Left lobe of liver (tissue), 2 donors: ENCODE results near the gene EYS. TPM values are rescaled to one million over a fixed set of nuclear protein-coding genes. Genes with fewer than 3 reads are reported as not detected.

ENCODE experiments used
- ATAC-seq: fragments of 200-7000 bp; cut with Tn5 transposase; one replicate; pipeline ENCODE4 v1.9.1; 2020; ENCODE audit warnings: mild to moderate bottlenecking, moderate library complexity
- DNase-seq: peaks from one replicate; pipeline ENCODE4 v3.0.0-alpha.2; 2020; ENCODE audit warnings: low spot score
- total RNA-seq: library from RNA; stranded (reverse); gene quantifications from one replicate; pipeline ENCODE4 v1.2.1, GENCODE V29; 2021
- donor health status: DM: no; HTN: no; CAD: no; lungs with moderate emphysema.
- donor health status: DM: no; HTN: yes; CAD: no.

EYS gene
- total RNA-seq, 1 donor from 2014 or later: 1.3 TPM

DNA sequence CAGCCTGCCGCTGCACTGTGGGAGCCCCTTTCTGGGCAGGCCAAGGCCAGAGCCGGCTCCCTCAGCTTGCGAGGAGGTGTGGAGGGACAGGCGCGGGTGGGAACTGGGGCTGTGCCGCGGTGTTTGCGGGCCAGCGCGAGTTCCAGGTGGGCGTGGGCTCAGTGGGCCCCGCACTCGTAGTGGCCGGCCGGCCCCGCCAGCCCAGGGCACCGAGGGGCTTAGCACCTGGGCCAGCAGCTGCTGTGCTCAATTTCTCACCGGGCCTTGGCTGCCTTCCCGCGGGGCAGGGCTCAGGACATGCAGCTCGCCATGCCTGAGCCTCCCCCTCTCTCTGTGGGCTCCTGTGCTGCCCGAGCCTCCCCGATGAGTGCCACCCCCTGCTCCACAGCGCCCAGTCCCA, 1683.3 kb downstream of the EYS start:
- DNase-seq (no peak), ATAC-seq (no peak)

GRCh38 chr6:64014595-64014994, 1692.4 kb downstream of the EYS start:
- DNase-seq: no peak
- no peak for ATAC-seq

DNA sequence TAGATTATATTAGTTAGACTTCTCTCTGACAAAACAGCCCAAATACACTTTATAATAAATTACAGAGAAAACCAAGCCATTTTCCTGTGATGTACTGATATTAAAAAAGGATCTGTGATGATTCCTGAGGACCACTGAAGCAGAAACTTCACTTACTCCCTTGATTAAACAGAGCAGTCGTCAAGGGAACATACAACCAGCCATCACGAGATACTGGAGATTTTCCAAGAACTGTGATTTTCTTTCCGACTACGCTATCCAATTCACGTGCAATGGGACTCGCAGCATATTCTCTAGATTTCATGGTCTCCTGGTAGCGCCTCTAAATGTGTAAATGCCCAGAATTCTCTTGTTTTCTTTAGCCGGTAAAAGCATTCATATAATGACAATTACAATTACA, 1694.0 kb downstream of the EYS start:
- DNase-seq: no peak
- no peak for ATAC-seq

DNA sequence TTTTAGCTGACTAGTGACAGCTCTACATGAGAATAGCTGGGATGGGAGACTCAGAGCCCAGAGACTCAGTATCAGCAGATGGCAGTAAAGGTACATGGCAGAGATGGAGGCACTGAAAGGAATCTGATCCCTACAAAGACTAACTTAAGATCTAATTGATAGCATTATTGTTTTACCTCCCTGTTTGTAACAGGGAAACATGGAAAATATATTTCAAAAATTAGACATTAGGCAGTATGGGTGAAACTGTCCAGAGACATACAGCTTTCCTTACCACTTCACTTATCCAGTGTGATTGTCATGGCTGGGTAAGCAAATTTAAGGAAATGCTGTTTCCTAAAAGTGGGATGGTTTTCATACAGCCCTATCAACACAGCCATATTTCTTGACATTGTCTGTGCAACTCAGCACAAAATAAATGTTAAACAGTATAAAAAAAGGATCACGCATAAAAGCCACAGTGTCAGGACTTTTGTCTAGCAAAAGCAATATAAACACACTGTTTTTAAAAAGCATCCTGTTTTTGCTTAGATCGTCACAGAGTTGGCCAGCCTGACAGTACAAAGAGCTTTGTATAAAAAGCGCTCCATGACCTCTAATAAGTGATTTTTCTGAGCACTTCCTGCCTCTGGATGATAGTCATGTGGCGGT, 1694.5 kb downstream of the EYS start:
- peak; percentile 75 for ATAC-seq
- DNase-seq: no peak

- ATAC-seq (no peak), DNase-seq (no peak)
Observed at GRCh38 chr6:64010666-64011065, 1696.4 kb downstream of the EYS start.

- no peak for DNase-seq
- ATAC-seq: no peak
Observed at GRCh38 chr6:64010010-64010409, 1697.0 kb downstream of the EYS start.

DNA sequence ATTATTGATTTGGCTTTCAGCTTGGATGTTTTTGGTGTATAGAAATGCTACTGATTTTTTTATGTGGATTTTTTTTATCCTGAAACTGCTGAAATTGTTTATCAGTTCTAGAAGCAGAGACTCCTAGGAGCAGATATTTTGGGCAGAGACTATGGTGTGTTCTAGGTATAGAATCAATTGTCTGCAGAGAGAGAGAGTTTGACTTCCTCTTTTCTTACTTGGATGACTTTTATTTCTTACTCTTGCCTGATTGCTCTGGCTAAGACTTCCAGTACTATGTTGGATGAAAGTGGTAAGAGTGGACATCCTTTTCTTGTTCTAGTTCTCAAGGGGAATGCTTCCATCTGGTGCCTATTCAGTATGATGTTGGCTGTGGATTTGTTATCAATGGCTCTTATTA, 1700.8 kb downstream of the EYS start:
- ATAC-seq (no peak), DNase-seq (no peak)

- ATAC-seq: no peak
- no peak for DNase-seq
Observed at GRCh38 chr6:64000818-64001491, 1706.1 kb downstream of the EYS start.

DNA sequence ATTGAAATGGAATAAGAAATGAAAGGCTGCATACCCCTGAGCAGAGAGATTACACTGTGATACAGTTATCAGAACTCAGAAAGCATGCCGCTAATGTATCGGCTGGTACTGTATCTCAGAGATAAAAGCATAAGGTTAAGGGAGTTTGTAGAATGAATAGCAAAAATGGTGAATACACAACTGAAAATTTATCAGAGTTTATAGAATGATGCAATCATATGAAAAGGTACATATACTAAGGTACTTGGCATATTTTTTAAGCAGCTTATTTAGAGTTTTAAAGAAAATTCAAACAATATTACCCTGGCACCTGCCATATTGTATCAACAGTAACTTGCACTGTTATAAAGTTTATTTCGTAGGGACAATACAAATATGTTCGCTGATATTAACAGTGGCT, 1707.4 kb downstream of the EYS start:
- ATAC-seq (no peak), DNase-seq (no peak)

GRCh38 chr6:63998991-63999390, 1708.0 kb downstream of the EYS start:
- DNase-seq (no peak), ATAC-seq (no peak)

DNA sequence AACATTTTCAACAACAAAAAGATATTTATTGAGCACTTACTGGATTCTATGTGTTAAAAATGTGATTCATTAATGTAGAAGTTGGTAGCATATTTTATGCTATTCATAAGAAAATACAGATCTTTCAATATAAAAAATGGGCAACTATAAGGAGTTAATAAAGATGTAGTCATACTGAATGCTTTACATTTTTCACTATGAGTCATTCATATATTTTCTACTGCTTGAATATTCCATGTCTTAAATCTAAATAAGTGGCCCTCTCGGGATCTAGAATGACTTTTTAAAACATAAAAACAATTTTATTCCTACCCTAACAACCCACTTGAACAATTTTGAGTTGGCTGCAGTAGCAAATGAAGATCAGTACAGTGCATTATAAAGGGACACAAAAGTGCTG, 1709.3 kb downstream of the EYS start:
- ATAC-seq (no peak), DNase-seq (no peak)

GRCh38 chr6:63997221-63997620, 1709.8 kb downstream of the EYS start:
- DNase-seq: no peak
- no peak for ATAC-seq

- DNase-seq (no peak), ATAC-seq (no peak)
Observed at GRCh38 chr6:63985223-63985622, 1721.8 kb downstream of the EYS start.

DNA sequence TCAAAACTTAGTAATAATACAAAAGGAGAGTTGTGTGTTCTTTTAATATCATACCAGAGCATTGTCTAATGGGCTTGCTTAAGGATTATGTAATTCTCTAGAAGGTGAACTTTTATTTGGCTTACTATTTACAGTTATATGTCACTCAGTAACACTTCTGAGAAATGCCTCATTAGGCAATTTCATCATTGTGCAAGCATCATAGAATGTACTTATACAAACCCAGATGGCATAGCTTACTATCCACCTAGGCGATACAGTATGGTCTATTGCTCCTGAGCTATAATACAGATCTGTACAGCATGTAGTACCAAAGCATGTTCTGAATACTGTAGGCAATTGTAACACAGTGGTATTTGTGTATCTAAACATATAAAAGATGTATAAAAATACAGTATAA, 1731.3 kb downstream of the EYS start:
- no peak for DNase-seq
- peak; percentile 42 for ATAC-seq

GRCh38 chr6:63968650-63969049, 1738.4 kb downstream of the EYS start:
- no peak for ATAC-seq
- DNase-seq: no peak

- no peak for ATAC-seq
- DNase-seq: no peak
Observed at GRCh38 chr6:63964366-63964765, 1742.7 kb downstream of the EYS start.

GRCh38 chr6:63963769-63964315, 1743.2 kb downstream of the EYS start:
- DNase-seq (no peak), ATAC-seq (no peak)

DNA sequence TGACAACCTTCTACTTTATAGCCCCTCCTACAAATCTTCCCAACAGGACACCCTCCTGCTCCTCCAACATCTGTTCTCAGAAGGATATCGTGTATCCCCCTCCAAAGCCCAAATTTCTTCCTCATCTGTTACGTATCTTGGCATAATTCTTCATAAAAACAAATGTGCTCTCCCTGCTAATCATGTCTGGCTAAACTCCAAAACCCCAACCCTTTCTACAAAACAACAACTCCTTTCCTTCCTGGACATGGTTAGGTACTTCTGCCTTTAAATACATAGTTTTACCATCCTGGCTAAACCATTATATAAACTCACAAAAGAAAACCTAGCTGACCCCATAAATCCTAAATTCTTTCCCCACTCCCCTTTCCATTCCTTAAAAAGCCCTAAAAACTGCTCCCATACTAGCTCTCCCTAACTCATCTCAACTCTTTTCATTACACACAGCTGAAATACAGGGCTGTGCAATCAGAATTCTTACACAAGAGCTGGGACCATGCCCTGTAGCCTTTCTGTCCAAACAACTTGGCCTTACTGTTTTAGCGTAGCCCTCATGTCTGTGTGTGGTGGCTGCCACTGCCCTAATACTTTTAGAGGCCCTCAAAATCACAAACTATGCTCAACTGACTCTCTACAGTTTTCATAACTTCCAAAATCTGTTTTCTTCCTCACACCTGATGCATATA, 1753.5 kb downstream of the EYS start:
- ATAC-seq: peak; percentile 36
- DNase-seq: peak; percentile 57

GRCh38 chr6:63947792-63948529, 1759.1 kb downstream of the EYS start:
- DNase-seq: no peak
- no peak for ATAC-seq

- ATAC-seq (no peak), DNase-seq (no peak)
Observed at GRCh38 chr6:63945987-63946386, 1761.0 kb downstream of the EYS start.

DNA sequence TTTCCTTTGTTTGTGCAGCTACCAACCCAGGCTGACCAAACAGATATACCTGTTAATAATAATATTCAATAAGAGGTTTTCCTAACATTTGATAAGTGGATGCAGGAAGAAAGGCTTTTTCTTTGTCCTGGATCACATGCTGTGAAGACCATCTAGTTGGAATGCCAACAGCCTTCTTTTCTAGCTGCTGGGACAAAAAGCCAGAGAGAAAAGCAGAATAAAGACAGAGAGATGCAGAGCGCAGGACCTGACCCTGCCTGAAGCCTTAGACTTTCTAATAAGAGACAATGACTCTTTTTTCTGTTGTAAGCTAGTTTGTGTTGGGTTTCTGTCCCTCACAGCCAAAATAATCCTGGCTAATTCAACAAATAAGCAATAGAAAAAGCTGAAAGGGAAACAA, 1763.2 kb downstream of the EYS start:
- no peak for ATAC-seq
- no peak for DNase-seq
